UCSD-AML1 (cell line): ENCODE measurements around the gene SYTL5.
"Not testable (repeated sequence)": the region's sequence is repeated elsewhere in the genome, so short reads cannot be mapped to it uniquely, and the experiment has no call there.

Experiments used
- DNase-seq: peaks from one replicate; lab custom pipeline; 2025; ENCODE audit not compliant: unreplicated experiment; lab: John Stamatoyannopoulos, UW

Gene SYTL5

DNA sequence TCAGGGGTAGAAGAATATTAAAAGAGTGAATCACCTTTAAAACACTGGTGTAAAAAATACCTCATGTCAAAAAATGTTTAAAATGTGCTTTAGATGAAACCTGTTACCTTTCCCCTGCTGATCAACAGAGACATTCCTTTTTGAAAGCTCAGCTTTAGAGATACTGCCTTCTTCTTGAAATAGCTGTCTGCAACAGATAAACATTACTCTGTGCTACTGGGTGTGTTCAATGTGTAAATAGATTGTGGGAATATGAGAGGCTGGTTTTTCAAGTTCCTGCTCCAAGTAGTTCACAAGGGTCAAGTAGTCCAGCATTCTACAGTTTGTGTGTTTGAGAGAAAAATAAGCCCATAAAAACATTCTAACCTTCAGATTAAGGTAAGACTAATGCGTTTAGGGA lies at the start of gene SYTL5:
Gene SYTL5, plus strand, starts transcription at position 263 of the 400 bp plus-strand sequence. CDS start 27,337 bp downstream, outside the sequence.
- DNase-seq, result no peak

DNA sequence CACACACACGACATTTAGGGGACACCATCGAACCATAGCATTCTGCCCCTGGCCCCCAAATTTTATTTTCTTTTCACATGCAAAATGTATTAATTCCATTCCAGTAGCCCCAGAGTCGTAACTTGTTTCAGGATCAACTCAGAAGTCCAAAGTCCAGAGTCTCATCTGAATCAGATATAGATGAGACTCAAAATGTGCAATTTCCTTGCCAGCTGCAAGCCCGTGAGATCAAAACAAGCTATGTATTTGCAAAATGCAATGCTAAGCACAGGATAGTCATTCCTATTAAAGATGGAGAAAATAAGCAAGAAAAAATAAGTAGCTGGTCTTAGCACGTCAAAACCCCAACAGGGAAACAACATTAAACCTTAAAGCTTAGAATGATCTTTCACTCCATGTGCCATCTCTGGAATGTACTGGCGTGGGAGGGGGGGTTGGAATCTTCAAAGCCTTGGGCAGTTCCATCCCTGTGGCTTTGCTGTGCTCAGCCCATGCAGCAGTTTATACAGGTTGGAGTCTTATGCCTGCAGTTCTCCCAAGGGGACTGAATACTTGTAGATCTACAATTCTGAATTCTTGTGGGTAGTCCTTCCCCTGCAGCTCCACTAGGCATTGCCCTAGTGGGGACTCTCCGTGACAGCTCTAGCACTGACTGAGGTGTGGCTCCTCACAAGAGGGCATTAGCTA lies 47.7 kb upstream of the SYTL5 start:
- DNase-seq, result no peak

DNA sequence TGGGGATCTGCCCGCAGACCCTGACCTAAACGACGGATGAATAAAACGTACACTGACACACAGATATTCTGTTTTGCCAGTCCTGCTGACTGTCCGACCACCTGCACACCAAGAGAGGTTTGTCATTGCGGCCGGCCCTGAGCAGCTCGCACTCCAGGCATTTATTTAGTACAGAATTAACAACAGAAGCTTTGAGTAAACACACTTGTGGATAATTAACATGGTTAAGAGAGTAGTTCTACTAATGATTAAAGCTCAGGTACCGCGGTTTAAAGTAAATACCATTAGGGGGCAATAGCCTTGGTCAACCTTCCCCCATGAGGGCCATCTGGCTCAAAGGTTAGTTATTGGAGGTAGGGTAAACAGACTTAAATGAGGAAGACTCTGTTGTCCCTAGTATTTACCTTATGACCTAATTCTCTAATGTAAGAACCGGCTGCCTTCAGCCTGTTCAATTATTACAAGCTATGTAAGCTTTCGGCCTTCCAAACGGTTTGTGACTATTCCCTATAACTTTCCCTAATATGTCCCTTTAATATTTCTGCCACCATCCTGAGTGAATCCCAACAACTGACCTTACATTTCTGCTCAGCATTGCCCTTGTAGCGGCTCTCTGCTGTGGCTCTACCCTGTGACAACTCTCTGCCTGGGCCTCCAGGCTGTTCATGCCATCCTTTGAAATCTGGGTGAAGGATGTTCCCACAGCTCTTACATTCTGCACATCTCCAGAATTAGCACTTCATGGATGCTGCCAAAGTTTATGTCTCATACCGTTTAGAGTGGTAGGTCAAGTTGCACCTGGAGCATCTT lies 46.9 kb upstream of the SYTL5 start:
- DNase-seq, result no peak

DNA sequence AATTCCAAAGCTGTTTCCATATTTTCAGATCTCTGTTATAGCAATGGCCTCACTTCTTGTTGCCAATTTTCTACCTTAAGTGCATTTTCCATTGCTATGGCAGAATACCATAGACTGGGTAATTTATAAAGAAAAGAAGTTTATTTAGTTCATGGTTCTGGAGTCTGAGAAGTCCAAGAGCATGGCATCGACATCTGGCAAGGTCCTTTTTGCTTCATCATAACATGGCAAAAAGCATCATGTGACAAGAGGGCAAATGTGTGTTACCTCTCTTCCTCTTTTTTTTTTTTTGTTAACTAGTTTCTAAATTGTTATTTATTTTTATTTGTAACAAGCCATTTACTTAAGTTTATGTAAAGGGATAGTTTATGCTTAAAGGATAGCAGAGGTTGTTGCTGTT lies 45.2 kb upstream of the SYTL5 start:
- no peak for DNase-seq

DNA sequence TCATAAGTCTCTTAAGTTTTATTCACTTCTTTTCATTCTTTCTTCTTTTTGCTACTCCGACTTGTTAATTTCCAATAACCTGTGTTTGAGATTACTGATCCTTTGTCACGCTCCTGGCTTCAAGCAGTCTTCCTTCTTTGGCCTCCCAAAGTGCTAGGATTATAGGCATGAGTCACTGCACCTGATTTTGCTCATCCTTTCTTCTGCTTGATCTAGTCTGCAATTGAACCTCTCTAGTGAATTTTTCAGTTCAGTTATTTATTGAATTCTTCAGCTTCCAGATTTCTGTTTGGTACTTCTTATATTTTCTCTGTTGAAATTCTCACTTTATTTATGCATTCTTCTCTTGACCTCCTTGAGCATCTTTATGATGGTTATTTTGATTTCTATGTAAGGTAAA lies 38.6 kb upstream of the SYTL5 start:
- DNase-seq, result no peak

DNA sequence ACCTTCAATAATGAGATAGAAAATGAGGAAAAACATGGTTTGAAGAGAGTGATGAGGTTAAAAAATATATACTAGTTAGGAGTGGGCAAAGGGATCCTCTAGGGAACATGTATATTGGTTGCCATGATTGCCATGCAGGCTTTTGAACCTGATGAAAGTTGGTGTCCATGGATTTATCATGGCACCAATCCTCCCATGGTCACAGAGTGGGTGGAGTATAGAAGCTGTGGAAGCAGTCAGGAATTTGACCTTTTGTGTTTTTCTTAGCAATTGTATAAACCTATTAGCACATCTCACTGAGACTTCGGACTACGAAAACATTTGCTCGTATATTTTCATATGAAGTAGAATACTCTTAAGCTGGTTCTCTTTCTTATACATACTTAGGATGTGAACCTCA lies 30.9 kb upstream of the SYTL5 start:
- DNase-seq, result no peak

DNA sequence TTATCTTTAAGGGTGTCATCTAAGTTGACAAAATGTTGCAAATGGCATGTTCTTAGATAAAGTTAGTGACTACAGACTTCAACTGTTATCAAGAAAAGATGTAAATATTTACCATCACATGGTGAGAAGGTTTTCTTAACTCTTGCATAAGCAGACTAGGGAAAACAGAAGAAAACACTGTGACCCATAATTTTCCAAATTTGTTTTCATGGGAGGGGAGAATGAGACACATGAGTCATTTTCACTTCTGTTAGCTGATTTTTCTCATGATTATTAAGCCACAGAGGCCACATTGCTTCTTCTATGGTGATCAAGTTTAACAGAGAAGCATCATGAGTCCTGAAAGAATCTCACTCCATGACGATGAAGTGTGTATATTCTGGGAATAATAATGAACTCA lies 30.2 kb upstream of the SYTL5 start:
- no peak for DNase-seq

DNA sequence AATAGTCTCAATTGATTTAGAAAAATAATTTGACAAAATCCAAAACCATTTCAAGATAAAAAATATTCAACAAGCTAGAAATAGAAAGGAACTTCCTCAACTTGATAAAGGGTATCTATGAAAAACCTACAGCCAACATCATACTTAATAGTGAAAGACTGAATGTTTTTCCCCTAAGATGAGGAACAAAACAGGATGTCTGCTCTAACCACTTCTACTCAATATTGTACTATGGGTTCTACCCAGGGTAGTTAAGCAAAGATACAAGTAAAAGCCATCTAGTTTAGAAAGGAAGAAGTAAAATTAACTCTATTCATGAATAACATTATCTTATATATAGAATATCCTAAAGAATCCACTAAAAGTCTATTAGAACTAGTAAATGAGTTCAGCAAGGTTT lies 21.5 kb upstream of the SYTL5 start:
- DNase-seq, result no peak

DNA sequence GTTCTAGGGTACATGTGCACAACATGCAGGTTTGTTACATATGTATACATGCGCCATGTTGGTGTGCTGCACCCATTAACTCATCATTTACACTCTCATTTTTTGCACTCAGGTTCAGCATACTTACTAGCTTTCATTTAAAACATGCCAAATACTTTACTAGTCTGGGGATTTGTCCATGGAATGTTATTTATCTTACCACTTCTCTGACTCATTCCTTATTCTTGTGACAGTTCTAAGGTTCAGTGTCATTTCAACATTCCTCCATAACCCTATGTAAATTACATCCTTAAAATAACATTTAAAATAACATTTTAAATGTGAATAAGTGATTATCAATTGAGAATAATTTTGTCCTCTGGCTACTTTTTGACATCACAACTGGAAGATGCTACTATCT lies 19.5 kb upstream of the SYTL5 start:
- no peak for DNase-seq

DNA sequence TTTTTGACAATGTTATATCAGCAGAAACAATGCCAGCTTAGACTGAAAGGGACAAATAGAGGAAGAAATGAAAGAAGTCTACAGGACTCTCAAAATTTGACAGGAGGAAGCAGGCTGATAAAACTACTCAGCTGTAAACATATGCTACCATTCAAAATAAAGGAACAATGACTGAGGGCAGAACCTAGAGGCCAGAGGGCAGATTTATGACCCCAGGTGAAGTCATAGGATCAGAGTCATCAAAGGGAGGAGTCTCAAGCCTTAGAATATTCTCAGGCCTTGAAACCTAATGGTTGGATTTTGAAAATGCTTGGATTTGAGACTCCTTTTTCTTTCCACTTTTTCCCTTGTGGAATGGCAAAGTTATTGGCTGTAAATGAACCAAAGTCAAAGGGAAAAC lies 17.0 kb upstream of the SYTL5 start:
- no peak for DNase-seq

DNA sequence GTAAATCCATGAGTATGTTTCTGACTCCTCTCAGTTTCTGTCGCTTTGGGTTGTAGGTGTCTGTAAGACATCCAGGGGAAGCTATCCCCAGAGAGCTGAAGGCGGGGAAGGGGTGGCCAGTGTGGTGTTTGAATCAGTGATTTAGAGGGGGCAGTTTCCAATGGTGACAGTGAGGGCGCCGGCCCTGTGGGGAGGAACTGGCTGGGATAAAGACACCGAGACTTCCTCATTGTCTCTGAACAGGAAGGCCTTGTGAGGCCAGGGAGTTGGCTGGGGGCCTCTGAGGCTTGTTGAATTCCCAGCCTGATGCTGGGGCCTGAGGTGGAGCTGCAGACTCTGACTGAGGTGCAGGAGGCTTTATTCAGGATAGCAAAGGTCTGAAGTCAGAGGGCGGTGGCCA lies 15.1 kb upstream of the SYTL5 start:
- not testable (repeated sequence) for DNase-seq

DNA sequence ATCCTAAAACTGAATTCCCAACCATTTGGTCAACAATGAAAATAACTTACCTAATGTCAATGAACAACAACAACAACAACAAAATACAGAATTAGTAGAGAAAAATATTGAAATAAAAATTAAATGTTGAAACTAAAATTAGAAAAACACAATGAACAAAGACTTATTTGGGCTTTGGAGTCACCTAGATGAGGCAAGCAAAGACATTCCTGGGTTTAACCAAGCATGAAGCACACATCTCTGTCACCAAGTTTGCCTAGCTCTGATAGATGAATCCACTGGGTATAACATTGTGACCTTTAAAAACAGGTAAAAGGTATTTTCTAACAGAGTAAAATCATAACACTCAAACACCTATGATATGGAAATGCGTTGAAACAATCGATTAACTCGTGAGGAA lies 13.2 kb upstream of the SYTL5 start:
- DNase-seq, result no peak

DNA sequence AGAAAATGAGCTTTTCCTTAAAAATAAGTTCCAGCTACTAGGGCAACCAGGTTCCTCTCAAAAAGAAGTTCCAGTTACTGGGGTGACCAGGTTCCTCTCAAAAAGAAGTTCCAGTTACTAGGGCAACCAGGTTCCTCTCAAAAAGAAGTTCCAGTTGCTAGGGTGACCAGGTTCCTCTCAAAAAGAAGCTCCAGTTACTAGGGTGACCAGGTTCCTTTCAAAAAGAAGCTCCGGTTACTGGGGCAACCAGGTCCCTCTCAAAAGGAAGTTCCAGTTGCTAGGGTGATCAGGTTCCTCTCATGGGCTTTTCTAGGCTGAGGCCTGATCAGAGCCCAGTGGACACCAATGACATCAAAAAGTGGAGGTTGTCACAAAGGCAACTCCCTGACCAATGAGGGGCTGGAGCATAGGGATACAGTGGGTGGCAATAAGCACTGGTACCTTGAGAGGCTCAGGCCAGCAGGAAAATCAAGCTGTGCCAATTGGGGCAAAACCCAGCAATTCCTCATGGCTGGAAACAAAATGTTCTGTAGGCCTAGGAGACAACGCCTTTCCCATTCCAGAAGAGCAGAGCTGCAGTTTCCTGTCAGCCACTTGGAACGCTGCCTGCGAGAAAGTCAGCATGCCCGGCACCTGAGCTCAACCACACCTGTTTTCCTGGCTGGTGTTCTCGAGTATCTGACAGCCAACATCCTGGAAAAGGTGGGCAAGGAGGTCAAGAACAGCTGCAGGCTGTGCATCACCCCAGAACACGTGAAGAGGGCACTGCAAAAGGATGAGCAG lies 12.3 kb upstream of the SYTL5 start:
- DNase-seq, result no peak

DNA sequence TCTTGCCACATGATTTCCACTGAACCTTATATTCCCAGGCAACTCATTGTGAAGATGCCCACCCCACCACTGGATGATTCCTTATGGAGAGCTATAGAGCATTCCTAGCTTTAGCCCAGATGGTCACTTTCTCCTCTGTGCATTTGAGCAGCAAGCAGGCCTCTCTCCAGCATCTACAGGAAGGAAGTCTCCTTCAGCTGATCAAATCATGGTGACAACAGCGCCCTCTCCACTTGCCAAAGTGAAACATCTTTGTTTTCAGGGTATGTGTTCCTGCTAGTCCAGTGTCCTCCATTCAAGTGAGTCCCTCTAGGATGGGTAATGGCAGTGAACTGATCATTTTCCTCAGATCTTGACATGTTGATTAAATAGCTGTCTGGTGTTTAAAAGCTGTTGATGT lies 10.9 kb upstream of the SYTL5 start:
- no peak for DNase-seq

DNA sequence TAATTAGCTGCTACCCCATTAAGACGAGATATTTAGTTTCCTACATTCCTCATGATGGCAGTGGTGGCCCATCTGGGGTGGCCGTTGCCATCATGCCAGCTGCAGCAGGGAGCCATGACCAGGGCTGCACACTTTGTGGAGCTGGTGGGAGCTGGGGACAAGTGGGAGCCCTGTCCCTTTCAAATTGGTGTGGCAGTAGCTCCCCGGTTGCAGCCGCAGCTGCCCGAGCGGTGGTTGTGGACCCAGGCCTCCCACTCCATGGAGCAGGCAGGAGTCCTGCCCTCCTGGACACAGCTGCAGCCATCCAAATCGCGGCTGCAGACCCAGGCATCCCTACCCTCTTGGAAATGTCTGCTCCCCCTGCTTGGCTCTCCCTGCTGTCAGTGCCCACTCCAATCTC lies 9.3 kb upstream of the SYTL5 start:
- DNase-seq, result no peak

DNA sequence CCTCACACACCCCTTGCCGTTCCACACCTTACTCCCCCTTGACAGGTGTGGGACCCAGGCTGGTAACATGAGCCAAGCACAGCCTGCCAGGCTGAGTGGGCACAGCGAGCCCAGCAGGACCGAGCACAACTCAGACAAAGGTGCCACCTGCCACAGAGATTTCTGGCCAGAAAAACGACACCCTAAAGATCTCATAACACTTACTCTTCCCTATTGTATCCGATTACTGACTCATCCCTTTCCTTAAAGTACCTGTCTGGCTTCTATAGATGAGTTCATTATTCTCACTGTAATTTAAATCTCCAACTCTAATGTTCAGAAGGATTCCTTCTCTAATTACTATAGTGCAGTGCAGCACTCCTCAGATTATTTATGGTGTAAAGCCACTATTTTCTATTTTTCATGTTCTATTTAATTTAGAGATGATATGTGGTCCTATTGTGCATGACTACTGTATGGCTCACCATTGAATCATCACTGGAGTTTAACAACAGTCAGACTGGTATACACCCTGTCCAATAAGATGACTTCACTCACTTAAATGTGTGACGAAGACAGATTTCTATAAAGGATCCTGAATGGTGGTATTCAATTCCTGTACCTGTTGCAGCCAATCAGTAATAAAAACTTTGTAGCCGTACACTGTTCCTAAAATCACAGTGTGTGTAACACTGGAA lies 7.6 kb upstream of the SYTL5 start:
- DNase-seq, result no peak

DNA sequence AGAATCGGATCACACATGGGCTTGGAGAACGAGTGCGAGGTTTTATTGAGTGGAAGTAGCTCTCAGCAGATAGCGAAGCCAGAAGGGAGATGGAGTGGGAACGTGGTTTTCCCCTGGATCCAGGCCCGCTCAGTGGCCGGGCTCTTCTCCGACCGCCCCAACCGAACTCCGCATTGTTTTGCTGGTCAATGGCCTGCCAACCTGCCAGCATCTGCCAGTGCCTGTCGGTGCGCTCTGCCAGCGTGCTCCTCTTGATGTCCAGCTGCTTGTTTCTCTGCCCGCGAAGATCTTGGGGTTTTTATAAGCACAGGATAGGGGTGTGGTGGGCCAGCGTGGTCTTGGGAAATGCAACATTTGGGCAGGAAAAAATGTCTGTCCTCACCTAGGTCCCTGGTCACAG lies 5.6 kb upstream of the SYTL5 start:
- DNase-seq, result no peak

DNA sequence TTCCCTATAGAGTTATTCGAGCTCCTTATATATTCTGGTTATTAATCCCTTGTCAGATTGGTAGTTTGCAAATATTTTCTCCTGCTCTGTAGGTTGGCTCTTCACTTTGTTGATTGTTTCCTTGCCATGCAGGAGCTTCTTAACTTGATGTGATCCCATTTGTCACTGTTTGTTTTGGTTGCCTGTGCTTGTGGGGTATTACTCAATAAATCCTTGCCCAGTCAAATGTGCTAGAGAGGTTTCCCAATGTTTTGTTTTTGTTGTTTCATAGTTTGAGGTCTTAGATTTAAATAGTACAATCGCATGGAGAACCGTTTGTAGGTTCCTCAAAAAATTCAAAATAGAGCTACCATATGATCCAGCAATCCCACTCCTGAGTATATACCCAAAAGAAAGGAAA lies 2.3 kb upstream of the SYTL5 start:
- no peak for DNase-seq

DNA sequence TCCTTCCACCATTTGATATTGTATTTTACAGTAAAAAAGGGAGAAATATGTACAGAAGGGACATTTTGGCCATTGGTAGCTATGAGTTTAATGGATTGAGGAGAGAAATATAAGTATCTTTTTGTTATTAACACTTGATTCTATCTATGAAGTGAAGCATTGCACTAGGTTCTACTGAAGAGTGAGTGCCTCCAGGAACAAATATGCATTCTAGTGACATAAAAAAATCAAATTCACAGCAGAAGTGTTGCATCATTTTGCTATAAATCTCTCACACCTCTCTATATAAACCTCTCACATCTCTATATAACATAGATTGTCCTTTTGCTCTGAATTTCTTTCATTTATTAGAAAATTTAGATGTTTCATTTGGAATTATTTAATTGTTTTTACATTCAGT lies 425 bp downstream of the SYTL5 start:
- no peak for DNase-seq

DNA sequence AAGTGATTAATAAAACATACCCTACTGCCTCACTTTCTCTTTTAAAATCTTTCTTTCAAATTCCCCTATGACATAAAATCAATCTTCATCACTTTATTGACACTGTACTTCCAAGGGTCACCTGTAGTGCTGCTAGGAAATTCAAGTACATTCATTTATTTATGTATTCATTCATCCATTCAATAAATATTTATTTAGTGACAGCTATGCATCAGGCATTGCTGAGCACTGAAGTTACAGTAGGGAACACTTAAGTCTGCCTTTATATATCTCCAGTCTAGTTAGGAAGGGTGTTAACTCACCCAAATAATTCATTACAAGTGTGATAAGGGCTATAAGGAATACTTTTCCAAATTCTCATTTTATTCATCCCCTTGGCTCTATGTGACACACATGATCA lies 2.3 kb downstream of the SYTL5 start:
- no peak for DNase-seq

DNA sequence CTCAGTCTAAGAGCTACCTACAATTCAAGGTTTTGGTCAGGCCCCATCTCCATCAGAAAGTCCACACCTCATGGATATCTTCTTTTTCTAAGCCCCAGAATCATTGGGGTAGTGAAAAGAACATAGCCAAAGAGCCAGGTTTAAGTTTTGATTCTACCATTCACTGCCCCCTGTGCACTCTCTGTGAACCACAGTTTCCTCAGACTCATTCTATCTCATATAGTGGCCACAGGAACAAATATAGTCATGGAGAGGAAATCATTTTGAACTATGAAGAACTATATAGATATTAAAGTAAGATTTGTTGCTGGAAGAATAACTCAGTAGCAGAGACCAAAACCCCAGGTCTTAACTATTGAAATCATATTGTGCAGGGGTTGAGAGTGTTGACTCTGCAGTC lies 3.3 kb downstream of the SYTL5 start:
- no peak for DNase-seq
